ENCODE results near the gene PFKL.

Gene PFKL

GRCh38 chr21:44312716-44313115 is 12.9 kb downstream of the PFKL start:
- DNase-seq (ENCODE audit: low spot score): no peak

GRCh38 chr21:44313451-44313850 is 13.6 kb downstream of the PFKL start:
- DNase-seq (ENCODE audit: low spot score): no peak

- DNase-seq (ENCODE audit: low spot score): no peak
Observed at GRCh38 chr21:44314128-44314527, 14.3 kb downstream of the PFKL start.

- DNase-seq (ENCODE audit: low spot score): no peak
Observed at GRCh38 chr21:44314561-44314960, 14.7 kb downstream of the PFKL start.

- DNase-seq (ENCODE audit: low spot score): no peak
Observed at GRCh38 chr21:44315691-44316203, 15.9 kb downstream of the PFKL start.

- DNase-seq (ENCODE audit: low spot score): no peak
Observed at GRCh38 chr21:44316277-44316900, 16.5 kb downstream of the PFKL start.

- no peak for DNase-seq (ENCODE audit: low spot score)
Observed at GRCh38 chr21:44317241-44317782, 17.5 kb downstream of the PFKL start.

- DNase-seq (ENCODE audit: low spot score): no peak
Observed at GRCh38 chr21:44317871-44318270, 18.0 kb downstream of the PFKL start.

GRCh38 chr21:44318489-44319285 is 18.8 kb downstream of the PFKL start:
- no peak for DNase-seq (ENCODE audit: low spot score)

- no peak for DNase-seq (ENCODE audit: low spot score)
Observed at GRCh38 chr21:44319407-44320065, 19.7 kb downstream of the PFKL start.

- no peak for DNase-seq (ENCODE audit: low spot score)
Observed at GRCh38 chr21:44320847-44321246, 21.0 kb downstream of the PFKL start.

GRCh38 chr21:44321846-44322450 is 22.1 kb downstream of the PFKL start:
- DNase-seq (ENCODE audit: low spot score): no peak

GRCh38 chr21:44322621-44323325 is 22.9 kb downstream of the PFKL start:
- no peak for DNase-seq (ENCODE audit: low spot score)

GRCh38 chr21:44323591-44323990 is 23.7 kb downstream of the PFKL start:
- DNase-seq (ENCODE audit: low spot score): no peak

- DNase-seq (ENCODE audit: low spot score): no peak
Observed at GRCh38 chr21:44324106-44324853, 24.4 kb downstream of the PFKL start.

GRCh38 chr21:44324854-44325107 is 24.9 kb downstream of the PFKL start:
- no peak for DNase-seq (ENCODE audit: low spot score)

- DNase-seq (ENCODE audit: low spot score): no peak
Observed at GRCh38 chr21:44325386-44326271, 25.8 kb downstream of the PFKL start.

- DNase-seq (ENCODE audit: low spot score): no peak
Observed at GRCh38 chr21:44326272-44326647, 26.4 kb downstream of the PFKL start.

GRCh38 chr21:44326716-44327602 is 27.1 kb downstream of the PFKL start:
- DNase-seq (ENCODE audit: low spot score): no peak

All from hematopoietic multipotent progenitor cell treated with erythropoietin and hydrocortisone succinate and interleukin-3 and kit ligand, for 17 days (in vitro differentiated cells).